ENCODE results near the gene KRT222.

KRT222 gene

GRCh38 chr17:40686192-40686591 lies 21.2 kb upstream of the KRT222 start:
- Histone ChIP-seq H3K36me3 (ENCODE audit: insufficient read depth, low read length) (no peaks in the 10 kb centered on the region), H3K4me3 (ENCODE audit: low read depth, low read length, poor library complexity, severe bottlenecking) (no peak overlapping the region), H4K20me1 (ENCODE audit: insufficient read depth, low read length) (no peaks in the 10 kb centered on the region), H3K79me2 (ENCODE audit: insufficient read depth, low read length) (no peaks in the 10 kb centered on the region), H3K27ac (ENCODE audit: low read depth, low read length, poor library complexity, severe bottlenecking) (no peak overlapping the region), H3K4me1 (ENCODE audit: insufficient read depth, low read length, severe bottlenecking) (no peaks in the 10 kb centered on the region), H3K9me2 (ENCODE audit: low read depth, low read length) (no peaks in the 10 kb centered on the region), H2AFZ (ENCODE audit: low read length) (no peak overlapping the region), H3K27me3 (ENCODE audit: insufficient read depth, low read length) (no peaks in the 10 kb centered on the region), H3F3A (ENCODE audit: insufficient read depth, low read length) (no peaks in the 10 kb centered on the region), H3K4me2 (ENCODE audit: low read length) (no peak overlapping the region), H3K9me3 (ENCODE audit: low read length) (no peaks in the 10 kb centered on the region), H3K9ac (ENCODE audit: low read length) (no peak overlapping the region)
- TF ChIP-seq CTCF (IDR thresholded peaks at IDR 0.05; ENCODE audit: low read length) (no peak), EZH2 (IDR thresholded peaks at IDR 0.05; ENCODE audit: borderline replicate concordance, low read length) (no peak)

GRCh38 chr17:40680998-40681397 lies 16.0 kb upstream of the KRT222 start:
- H3K4me2 ChIP-seq (ENCODE audit: low read length), result no peak overlapping the region
- H3K4me1 ChIP-seq (ENCODE audit: insufficient read depth, low read length, severe bottlenecking), result no peaks in the 10 kb centered on the region
- no peaks in the 10 kb centered on the region for H3K79me2 ChIP-seq (ENCODE audit: insufficient read depth, low read length)
- no peaks in the 10 kb centered on the region for H3K9me2 ChIP-seq (ENCODE audit: low read depth, low read length)
- no peaks in the 10 kb centered on the region for H3K36me3 ChIP-seq (ENCODE audit: insufficient read depth, low read length)
- no peaks in the 10 kb centered on the region for H3F3A ChIP-seq (ENCODE audit: insufficient read depth, low read length)
- no peak overlapping the region for H3K4me3 ChIP-seq (ENCODE audit: low read depth, low read length, poor library complexity, severe bottlenecking)
- no peaks in the 10 kb centered on the region for H3K27me3 ChIP-seq (ENCODE audit: insufficient read depth, low read length)
- H3K27ac ChIP-seq (ENCODE audit: low read depth, low read length, poor library complexity, severe bottlenecking), result no peak overlapping the region
- H3K9me3 ChIP-seq (ENCODE audit: low read length), result no peaks in the 10 kb centered on the region
- H4K20me1 ChIP-seq (ENCODE audit: insufficient read depth, low read length), result no peaks in the 10 kb centered on the region
- TF ChIP-seq CTCF (IDR thresholded peaks at IDR 0.05; ENCODE audit: low read length) (no peak), EZH2 (IDR thresholded peaks at IDR 0.05; ENCODE audit: borderline replicate concordance, low read length) (no peak)
- no peak overlapping the region for H3K9ac ChIP-seq (ENCODE audit: low read length)
- H2AFZ ChIP-seq (ENCODE audit: low read length), result no peak overlapping the region

GRCh38 chr17:40679523-40679907 lies 14.5 kb upstream of the KRT222 start:
- H3K9me2 ChIP-seq (ENCODE audit: low read depth, low read length), result no peaks in the 10 kb centered on the region
- H3K9ac ChIP-seq (ENCODE audit: low read length), result no peak overlapping the region
- H3K79me2 ChIP-seq (ENCODE audit: insufficient read depth, low read length), result no peaks in the 10 kb centered on the region
- no peak overlapping the region for H3K27ac ChIP-seq (ENCODE audit: low read depth, low read length, poor library complexity, severe bottlenecking)
- no peaks in the 10 kb centered on the region for H3K9me3 ChIP-seq (ENCODE audit: low read length)
- H2AFZ ChIP-seq (ENCODE audit: low read length), result no peak overlapping the region
- H3K36me3 ChIP-seq (ENCODE audit: insufficient read depth, low read length), result no peaks in the 10 kb centered on the region
- H3F3A ChIP-seq (ENCODE audit: insufficient read depth, low read length), result no peaks in the 10 kb centered on the region
- H3K4me3 ChIP-seq (ENCODE audit: low read depth, low read length, poor library complexity, severe bottlenecking), result no peak overlapping the region
- H4K20me1 ChIP-seq (ENCODE audit: insufficient read depth, low read length), result no peaks in the 10 kb centered on the region
- no peaks in the 10 kb centered on the region for H3K4me1 ChIP-seq (ENCODE audit: insufficient read depth, low read length, severe bottlenecking)
- H3K4me2 ChIP-seq (ENCODE audit: low read length), result no peak overlapping the region
- TF ChIP-seq EZH2 (IDR thresholded peaks at IDR 0.05; ENCODE audit: borderline replicate concordance, low read length) (no peak), CTCF (IDR thresholded peaks at IDR 0.05; ENCODE audit: low read length) (no peak)
- no peaks in the 10 kb centered on the region for H3K27me3 ChIP-seq (ENCODE audit: insufficient read depth, low read length)

Measured in OCI-LY1 (cell line).